Activated CD4-positive, alpha-beta T cell treated with anti-CD3 and anti-CD28 coated beads, Interleukin-2, Interleukin-6, amounts not matched to agents 100 ng/mL and 50 ng/mL, durations not matched to agents 16 hours and 8 hours (primary cell): ENCODE measurements around the gene PTPRS.

Source experiments
- DNase-seq: peaks from one replicate; pipeline ENCODE4 v3.0.0-alpha.2; 2020

The PTPRS gene

GRCh38 chr19:5354403-5354802, 13.8 kb upstream of the PTPRS start:
- DNase-seq: peak; percentile 14

GRCh38 chr19:5352229-5352763, 11.7 kb upstream of the PTPRS start:
- no peak for DNase-seq

- DNase-seq: no peak
Observed at GRCh38 chr19:5351731-5352228, 11.2 kb upstream of the PTPRS start.

- DNase-seq: no peak
Observed at GRCh38 chr19:5349041-5349440, 8.4 kb upstream of the PTPRS start.

GRCh38 chr19:5345895-5346386, 5.3 kb upstream of the PTPRS start:
- DNase-seq: no peak

- DNase-seq: no peak
Observed at GRCh38 chr19:5343848-5344247, 3.2 kb upstream of the PTPRS start.

GRCh38 chr19:5342573-5343201, 2.1 kb upstream of the PTPRS start:
- no peak for DNase-seq

GRCh38 chr19:5341981-5342380, 1.4 kb upstream of the PTPRS start:
- DNase-seq: no peak

GRCh38 chr19:5341448-5341820, 822 bp upstream of the PTPRS start:
- no peak for DNase-seq

- no peak for DNase-seq
Observed at GRCh38 chr19:5339950-5340636, 519 bp downstream of the PTPRS start.

GRCh38 chr19:5339198-5339949, 1.2 kb downstream of the PTPRS start:
- DNase-seq: no peak

- no peak for DNase-seq
Observed at GRCh38 chr19:5338656-5339197, 1.9 kb downstream of the PTPRS start.

- DNase-seq: no peak
Observed at GRCh38 chr19:5337708-5338655, 2.6 kb downstream of the PTPRS start.

- no peak for DNase-seq
Observed at GRCh38 chr19:5337126-5337525, 3.5 kb downstream of the PTPRS start.

- no peak for DNase-seq
Observed at GRCh38 chr19:5336195-5336965, 4.2 kb downstream of the PTPRS start.

- DNase-seq: no peak
Observed at GRCh38 chr19:5335593-5335992, 5.0 kb downstream of the PTPRS start.

- DNase-seq: no peak
Observed at GRCh38 chr19:5334824-5335500, 5.7 kb downstream of the PTPRS start.

- DNase-seq: no peak
Observed at GRCh38 chr19:5334366-5334739, 6.3 kb downstream of the PTPRS start.

- DNase-seq: no peak
Observed at GRCh38 chr19:5333581-5334365, 6.8 kb downstream of the PTPRS start.

GRCh38 chr19:5332501-5332900, 8.1 kb downstream of the PTPRS start:
- no peak for DNase-seq
